ENCODE data around the gene SNX32.

SNX32 gene

GRCh38 chr11:65862941-65863888, 29.5 kb downstream of the SNX32 start:
- DNase-seq (ENCODE audit: low read depth in 2 of 2) = no peak
- no peak for TF ChIP-seq CTCF (IDR thresholded peaks at IDR 0.05; ENCODE audit: low read depth, low read length)
- H3K4me3 ChIP-seq (replicated peaks in 1 of 2; ENCODE audit: low read depth in 2 of 2, low read length in 2 of 2) = no peak overlapping the region

DNA sequence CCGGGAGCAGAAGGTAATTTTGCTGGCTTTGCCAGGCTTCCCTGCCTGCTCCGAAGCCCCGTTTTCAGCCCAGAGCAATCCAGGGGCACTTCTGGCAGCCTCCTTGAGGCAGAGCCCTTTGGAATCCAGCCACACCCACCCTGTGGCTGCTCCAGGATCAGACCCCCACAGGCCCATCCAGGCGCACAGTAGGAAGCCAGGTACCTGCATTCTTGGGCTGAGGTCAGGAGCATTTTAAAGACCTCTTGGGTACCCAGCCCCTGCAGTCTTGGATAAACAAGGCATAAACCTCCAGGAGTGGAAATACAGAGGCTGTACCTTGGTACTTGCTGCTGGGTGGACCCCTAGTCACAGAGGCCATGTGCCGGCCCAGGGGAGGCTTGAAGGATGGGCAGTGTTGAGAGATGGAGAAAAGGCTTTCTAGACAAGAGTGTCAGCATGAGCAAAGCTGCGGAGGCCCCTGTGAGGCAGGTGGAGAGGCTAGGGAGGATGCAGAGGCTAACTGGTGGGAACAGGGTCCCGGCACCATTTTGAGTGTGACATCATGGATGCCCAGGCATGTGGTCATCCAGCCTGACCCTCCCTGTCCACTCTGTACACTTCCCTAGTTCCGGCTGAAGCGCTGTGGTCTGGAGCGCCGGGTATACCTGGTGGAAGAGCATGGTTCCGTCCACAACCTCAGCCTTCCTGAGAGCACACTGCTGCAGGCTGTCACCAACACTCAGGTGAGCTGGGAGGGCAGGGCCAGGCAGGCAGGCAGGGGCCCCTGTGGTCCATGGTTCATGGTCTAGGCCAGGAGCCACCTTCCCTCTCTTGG, 30.3 kb downstream of the SNX32 start:
- TF ChIP-seq CTCF (IDR thresholded peaks at IDR 0.05; ENCODE audit: low read depth, low read length) = no peak
- no peak for DNase-seq (ENCODE audit: low read depth in 2 of 2)
- H3K4me3 ChIP-seq (replicated peaks in 1 of 2; ENCODE audit: low read depth in 2 of 2, low read length in 2 of 2) = no peak overlapping the region

DNA sequence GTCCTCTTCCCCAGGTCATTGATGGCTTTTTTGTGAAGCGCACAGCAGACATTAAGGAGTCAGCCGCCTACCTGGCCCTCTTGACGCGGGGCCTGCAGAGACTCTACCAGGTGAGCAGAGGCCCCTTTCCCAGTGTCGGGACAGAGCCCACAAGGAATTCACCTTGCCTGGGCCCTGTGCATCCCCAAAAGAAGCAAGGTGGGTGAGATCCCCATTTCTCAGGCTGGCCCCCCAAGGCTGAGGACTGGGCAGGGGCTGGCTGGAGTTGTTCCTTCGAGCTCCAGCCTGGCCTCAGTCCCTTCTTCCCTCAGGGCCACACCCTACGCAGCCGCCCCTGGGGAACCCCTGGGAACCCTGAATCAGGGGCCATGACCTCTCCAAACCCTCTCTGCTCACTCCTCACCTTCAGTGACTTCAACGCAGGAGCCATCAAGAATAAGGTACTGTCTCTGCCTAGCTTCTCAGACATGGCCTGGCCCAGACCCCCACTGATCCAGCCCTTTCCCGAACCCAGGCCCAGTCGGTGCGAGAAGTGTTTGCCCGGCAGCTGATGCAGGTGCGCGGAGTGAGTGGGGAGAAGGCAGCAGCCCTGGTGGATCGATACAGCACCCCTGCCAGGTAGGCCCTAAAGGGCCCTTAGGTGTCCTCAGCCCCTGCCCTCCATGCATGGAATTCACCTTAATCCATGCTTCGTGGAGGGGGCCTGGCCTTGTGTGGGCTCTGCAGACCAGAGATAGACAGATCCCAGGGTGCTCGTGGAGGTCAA, 31.1 kb downstream of the SNX32 start:
- no peak overlapping the region for H3K4me3 ChIP-seq (replicated peaks in 1 of 2; ENCODE audit: low read depth in 2 of 2, low read length in 2 of 2)
- no peak for DNase-seq (ENCODE audit: low read depth in 2 of 2)
- no peak for TF ChIP-seq CTCF (IDR thresholded peaks at IDR 0.05; ENCODE audit: low read depth, low read length)

DNA sequence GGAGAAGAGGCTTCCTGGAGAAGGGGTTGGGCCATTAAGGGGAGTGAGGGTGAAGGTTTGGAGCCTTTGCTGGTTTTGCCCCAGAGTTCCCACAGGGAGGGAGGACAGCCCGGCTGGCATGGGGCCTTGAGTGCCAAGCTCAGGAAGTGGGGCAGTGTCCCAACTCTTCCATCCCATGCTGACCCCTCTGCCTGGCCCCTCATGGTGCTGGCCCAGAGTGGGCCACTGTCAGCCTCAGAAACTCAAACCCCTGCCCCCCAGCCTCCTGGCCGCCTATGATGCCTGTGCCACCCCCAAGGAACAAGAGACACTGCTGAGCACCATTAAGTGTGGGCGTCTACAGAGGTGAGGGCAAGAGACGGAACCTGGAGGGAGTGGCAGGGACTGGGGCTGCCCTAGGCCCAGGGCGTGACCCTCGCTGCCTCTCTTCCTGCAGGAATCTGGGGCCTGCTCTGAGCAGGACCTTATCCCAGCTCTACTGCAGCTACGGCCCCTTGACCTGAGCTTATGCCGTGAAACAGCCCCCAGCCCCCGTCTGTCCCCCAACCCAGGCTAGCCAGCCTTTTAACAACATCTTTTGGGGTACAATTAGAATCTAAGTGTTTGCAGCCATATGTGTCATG, 31.9 kb downstream of the SNX32 start:
- DNase-seq (ENCODE audit: low read depth in 2 of 2) = no peak
- TF ChIP-seq CTCF (IDR thresholded peaks at IDR 0.05; ENCODE audit: low read depth, low read length) = no peak

GRCh38 chr11:65866509-65867283, 32.9 kb downstream of the SNX32 start:
- no peak overlapping the region for H3K4me3 ChIP-seq (replicated peaks in 1 of 2; ENCODE audit: low read depth in 2 of 2, low read length in 2 of 2)
- TF ChIP-seq CTCF (IDR thresholded peaks at IDR 0.05; ENCODE audit: low read depth, low read length) = no peak
- DNase-seq (ENCODE audit: low read depth in 2 of 2) = no peak

More for the DNA sequence above, 31.9 kb downstream of the SNX32 start:
- H3K4me3 ChIP-seq (replicated peaks in 1 of 2; ENCODE audit: low read depth in 2 of 2, low read length in 2 of 2) = no peak overlapping the region
